Measurements from ENCODE around the gene TMEM221. TPM values are rescaled to one million over a fixed set of nuclear protein-coding genes. Genes with fewer than 3 reads are reported as not detected.

The TMEM221 gene
- total and polyA plus RNA-seq, 9 of the 15 experiments (the other 6 are each of a cell fraction or from before 2014, with no cell fraction given): 0.06 to 0.35 TPM; not detected in 7

DNA sequence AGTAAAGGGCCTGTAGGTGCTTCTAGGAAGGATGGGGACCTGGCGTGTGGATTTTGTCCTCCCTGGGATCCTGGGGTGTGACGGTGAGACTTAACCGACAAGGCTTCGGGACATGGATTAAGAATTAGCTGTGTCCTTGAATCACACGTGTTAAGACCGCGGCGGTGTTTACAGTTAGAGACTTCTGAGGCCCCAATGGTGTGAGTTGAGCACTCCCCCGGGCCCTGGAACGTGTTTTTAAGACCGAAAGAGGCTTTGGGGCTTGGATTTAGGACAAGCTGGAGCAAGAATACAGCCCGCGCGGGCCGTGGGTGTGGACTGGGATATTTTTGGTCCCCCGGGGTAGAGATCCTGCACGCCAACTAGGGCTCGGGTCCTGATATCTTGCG is 20.6 kb upstream of the TMEM221 start (continued):
- TF ChIP-seq, protein P1, sequence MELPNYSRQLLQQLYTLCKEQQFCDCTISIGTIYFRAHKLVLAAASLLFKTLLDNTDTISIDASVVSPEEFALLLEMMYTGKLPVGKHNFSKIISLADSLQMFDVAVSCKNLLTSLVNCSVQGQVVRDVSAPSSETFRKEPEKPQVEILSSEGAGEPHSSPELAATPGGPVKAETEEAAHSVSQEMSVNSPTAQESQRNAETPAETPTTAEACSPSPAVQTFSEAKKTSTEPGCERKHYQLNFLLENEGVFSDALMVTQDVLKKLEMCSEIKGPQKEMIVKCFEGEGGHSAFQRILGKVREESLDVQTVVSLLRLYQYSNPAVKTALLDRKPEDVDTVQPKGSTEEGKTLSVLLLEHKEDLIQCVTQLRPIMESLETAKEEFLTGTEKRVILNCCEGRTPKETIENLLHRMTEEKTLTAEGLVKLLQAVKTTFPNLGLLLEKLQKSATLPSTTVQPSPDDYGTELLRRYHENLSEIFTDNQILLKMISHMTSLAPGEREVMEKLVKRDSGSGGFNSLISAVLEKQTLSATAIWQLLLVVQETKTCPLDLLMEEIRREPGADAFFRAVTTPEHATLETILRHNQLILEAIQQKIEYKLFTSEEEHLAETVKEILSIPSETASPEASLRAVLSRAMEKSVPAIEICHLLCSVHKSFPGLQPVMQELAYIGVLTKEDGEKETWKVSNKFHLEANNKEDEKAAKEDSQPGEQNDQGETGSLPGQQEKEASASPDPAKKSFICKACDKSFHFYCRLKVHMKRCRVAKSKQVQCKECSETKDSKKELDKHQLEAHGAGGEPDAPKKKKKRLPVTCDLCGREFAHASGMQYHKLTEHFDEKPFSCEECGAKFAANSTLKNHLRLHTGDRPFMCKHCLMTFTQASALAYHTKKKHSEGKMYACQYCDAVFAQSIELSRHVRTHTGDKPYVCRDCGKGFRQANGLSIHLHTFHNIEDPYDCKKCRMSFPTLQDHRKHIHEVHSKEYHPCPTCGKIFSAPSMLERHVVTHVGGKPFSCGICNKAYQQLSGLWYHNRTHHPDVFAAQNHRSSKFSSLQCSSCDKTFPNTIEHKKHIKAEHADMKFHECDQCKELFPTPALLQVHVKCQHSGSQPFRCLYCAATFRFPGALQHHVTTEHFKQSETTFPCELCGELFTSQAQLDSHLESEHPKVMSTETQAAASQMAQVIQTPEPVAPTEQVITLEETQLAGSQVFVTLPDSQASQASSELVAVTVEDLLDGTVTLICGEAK (IDR thresholded peaks at IDR 0.05): 0 out of 2 replicates have a peak, but pooled peaks have one; percentile 13
- TF ChIP-seq, protein P1 (CRISPR knock-in tag; IDR thresholded peaks at IDR 0.05): no peak
- no peak for TF ChIP-seq IRF2 (CRISPR knock-in tag; IDR thresholded peaks at IDR 0.05)
- TF ChIP-seq, protein P2, sequence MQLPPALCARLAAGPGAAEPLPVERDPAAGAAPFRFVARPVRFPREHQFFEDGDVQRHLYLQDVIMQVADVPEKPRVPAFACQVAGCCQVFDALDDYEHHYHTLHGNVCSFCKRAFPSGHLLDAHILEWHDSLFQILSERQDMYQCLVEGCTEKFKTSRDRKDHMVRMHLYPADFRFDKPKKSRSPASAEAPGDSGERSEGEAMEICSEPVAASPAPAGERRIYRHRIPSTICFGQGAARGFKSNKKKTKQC (CRISPR knock-in tag; IDR thresholded peaks at IDR 0.05): peak; percentile 68; the same call in 1 of the 2 replicates
- TF ChIP-seq TCF3 (CRISPR knock-in tag; IDR thresholded peaks at IDR 0.05): no peak
- TF ChIP-seq KLF1 (tag; IDR thresholded peaks at IDR 0.05): no peak
- TF ChIP-seq, protein P3, sequence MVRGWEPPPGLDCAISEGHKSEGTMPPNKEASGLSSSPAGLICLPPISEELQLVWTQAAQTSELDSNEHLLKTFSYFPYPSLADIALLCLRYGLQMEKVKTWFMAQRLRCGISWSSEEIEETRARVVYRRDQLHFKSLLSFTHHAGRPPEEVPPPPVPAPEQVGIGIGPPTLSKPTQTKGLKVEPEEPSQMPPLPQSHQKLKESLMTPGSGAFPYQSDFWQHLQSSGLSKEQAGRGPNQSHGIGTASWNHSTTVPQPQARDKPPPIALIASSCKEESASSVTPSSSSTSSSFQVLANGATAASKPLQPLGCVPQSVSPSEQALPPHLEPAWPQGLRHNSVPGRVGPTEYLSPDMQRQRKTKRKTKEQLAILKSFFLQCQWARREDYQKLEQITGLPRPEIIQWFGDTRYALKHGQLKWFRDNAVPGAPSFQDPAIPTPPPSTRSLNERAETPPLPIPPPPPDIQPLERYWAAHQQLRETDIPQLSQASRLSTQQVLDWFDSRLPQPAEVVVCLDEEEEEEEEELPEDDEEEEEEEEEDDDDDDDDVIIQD (CRISPR knock-in tag; IDR thresholded peaks at IDR 0.05): no peak
- TF ChIP-seq MEF2D (tag; conservative IDR thresholded peaks at IDR 0.05; ENCODE audit: low read depth): no peak
- TF ChIP-seq NFYB (IDR thresholded peaks at IDR 0.05; ENCODE audit: extremely low read depth, insufficient read length): no peak
- TF ChIP-seq MTF1 (CRISPR knock-in tag; IDR thresholded peaks at IDR 0.05; ENCODE audit: borderline replicate concordance): no peak
- no peak for TF ChIP-seq DACH1 (IDR thresholded peaks at IDR 0.05; ENCODE audit: partially characterized antibody)
- no peak for TF ChIP-seq ELF1 (tag; IDR thresholded peaks at IDR 0.05)
- no peak for TF ChIP-seq TAL1 (IDR thresholded peaks at IDR 0.05)
- TF ChIP-seq, protein P4, sequence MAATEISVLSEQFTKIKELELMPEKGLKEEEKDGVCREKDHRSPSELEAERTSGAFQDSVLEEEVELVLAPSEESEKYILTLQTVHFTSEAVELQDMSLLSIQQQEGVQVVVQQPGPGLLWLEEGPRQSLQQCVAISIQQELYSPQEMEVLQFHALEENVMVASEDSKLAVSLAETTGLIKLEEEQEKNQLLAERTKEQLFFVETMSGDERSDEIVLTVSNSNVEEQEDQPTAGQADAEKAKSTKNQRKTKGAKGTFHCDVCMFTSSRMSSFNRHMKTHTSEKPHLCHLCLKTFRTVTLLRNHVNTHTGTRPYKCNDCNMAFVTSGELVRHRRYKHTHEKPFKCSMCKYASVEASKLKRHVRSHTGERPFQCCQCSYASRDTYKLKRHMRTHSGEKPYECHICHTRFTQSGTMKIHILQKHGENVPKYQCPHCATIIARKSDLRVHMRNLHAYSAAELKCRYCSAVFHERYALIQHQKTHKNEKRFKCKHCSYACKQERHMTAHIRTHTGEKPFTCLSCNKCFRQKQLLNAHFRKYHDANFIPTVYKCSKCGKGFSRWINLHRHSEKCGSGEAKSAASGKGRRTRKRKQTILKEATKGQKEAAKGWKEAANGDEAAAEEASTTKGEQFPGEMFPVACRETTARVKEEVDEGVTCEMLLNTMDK (IDR thresholded peaks at IDR 0.05; ENCODE audit: borderline replicate concordance, insufficient read depth, low read depth, low read length, poor library complexity, severe bottlenecking): no peak
- TF ChIP-seq HMGN3 (IDR thresholded peaks at IDR 0.05; ENCODE audit: borderline replicate concordance, extremely low read depth, insufficient read length, low read depth, low read length): peak; percentile 8

All from K562 (cell line).